ENCODE measurements around the gene LEMD2.

Gene LEMD2

DNA sequence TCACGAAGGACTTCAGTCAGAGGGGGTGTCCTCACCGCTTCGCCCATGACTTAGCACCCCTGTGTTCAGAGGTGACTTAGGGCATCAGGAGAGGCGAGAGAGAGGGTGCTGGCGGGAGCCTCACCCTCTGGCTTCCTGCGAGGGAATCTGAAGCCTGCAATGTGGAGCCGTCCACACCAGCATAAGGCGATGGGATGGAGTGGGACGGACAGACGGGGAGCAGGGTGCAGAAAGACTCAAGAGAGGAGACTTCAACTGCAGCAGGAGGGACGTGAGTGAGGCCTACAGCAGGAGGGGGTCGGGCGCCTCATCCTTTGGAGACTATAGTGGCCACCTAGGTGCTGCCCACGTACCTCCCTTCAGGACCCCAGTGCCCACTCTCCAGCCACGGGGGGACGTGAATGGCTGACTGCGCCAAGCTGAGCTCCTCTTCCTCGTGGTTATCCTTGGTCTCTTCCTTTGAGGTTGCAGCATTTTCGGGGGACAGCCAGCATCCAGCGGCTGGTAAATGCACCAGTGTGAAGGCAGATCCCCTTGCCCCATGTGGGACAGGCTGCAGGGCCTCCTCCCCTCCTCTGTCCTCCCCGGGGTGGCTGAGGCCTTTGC, 41.8 kb upstream of the LEMD2 start:
- no peak for TF ChIP-seq CTCF (IDR thresholded peaks at IDR 0.05; ENCODE audit: extremely low read depth, missing control alignments)
- DNase-seq (ENCODE audit: low spot score), result no peak

GRCh38 chr6:33828764-33829731, 40.1 kb upstream of the LEMD2 start:
- no peak for TF ChIP-seq CTCF (IDR thresholded peaks at IDR 0.05; ENCODE audit: extremely low read depth, missing control alignments)
- DNase-seq (ENCODE audit: low spot score), result no peak

GRCh38 chr6:33828452-33828763, 39.5 kb upstream of the LEMD2 start:
- no peak for TF ChIP-seq CTCF (IDR thresholded peaks at IDR 0.05; ENCODE audit: extremely low read depth, missing control alignments)
- DNase-seq (ENCODE audit: low spot score), result no peak

GRCh38 chr6:33827546-33828451, 38.9 kb upstream of the LEMD2 start:
- DNase-seq (ENCODE audit: low spot score), result no peak
- TF ChIP-seq CTCF (IDR thresholded peaks at IDR 0.05; ENCODE audit: extremely low read depth, missing control alignments), result no peak

DNA sequence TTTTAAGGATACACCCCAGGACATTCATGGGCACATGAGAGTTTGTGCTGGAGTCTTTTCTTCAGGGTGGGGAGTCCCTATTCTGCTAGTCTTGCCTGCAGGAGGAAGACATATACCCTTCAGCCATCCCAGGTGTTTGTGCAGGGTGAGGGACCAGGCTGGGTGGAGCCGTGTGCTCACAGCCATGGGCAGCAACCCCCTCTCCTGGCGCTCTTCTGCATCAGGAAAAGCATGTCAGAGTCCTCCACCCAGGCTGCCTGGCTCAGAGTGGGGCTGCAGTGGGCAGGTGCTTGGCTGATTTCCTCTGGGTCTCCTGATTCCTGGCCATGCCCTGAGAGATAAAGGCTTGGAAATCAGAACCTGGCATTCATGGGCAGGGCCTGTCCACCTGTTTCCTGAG, 37.6 kb upstream of the LEMD2 start:
- no peak for TF ChIP-seq CTCF (IDR thresholded peaks at IDR 0.05; ENCODE audit: extremely low read depth, missing control alignments)
- no peak for DNase-seq (ENCODE audit: low spot score)

DNA sequence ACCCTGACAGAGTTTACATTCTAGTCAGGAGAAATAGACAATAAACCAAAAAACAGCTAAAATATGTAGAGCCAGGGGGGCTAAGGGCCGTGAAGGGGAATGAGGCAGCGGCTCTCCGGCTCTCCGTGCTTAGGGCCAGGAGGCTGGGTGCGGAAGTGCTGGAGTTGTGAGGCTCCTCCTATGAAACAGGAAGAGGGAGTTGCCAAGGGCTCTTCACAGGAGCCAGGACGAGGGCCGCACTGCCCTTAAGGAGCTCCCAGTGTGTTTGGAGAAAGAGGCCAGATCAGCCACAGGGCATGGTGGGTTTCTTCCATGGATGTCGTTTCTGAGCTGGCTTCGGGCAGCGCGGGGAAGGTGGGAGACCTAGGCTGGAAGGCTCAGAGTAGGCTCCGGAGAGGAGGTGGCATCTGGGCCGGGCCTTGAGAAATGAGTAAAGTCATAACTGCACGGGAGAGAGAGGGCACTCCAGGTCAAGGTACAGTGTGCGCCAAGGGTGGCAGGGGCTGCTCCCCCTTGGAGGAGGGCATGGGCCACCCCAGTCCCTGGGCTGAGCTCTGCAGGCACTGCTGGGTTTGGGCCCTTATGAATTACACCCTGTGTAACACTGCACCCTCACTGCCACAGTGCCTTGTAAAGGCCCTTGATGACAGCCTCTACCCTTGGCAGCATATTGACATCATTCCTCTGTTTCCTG, 35.7 kb upstream of the LEMD2 start:
- no peak for DNase-seq (ENCODE audit: low spot score)
- no peak for TF ChIP-seq CTCF (IDR thresholded peaks at IDR 0.05; ENCODE audit: extremely low read depth, missing control alignments)

Data from GM20000 (cell line).